ENCODE results near the gene IPMK.
"Not testable (repeated sequence)": the region's sequence is repeated elsewhere in the genome, so short reads cannot be mapped to it uniquely, and the experiment has no call there.

The IPMK gene

DNA sequence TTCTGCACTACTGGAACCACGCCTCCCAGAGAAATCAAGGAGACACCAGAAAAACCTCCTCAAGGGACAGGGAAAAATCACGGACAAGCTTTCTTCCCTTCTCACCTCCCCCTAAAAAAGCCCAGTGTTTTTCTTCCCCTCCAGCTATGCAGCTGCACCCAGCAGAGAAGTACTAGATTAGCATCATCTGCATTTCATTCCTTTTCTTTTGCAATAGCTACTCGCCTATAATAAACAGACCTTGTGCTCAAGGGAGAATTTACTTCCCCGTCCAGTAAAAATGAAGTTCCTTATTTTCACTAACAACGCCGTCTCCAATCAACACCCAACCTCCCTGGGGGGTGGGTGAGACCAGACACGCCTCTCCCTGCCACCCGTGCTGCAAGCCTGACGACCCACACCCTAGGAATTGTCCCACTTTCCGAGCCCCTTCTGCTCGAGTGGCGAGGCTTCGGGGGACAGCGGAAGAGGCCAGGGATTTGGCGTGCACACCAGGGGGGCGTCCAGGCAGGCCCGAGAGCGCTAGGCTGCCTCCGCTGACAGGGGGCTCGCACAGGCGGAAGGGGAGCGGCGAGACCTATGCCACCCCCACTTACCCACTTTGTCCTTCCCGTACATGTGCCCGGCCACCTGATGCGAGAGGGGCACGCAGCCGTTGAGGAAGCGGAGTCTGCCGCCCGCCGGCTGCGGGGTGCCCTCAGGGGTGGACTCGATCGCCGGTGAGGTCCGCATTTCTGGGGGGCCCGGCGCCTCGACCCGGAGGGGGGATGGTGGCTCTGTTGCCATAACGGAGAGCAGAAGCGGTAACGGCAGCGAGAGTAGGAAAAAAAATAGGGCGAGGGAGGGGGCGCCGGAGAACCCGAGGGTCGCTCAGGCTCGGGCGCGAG is 625 bp downstream of the IPMK start:
- no peak for FAIRE-seq

DNA sequence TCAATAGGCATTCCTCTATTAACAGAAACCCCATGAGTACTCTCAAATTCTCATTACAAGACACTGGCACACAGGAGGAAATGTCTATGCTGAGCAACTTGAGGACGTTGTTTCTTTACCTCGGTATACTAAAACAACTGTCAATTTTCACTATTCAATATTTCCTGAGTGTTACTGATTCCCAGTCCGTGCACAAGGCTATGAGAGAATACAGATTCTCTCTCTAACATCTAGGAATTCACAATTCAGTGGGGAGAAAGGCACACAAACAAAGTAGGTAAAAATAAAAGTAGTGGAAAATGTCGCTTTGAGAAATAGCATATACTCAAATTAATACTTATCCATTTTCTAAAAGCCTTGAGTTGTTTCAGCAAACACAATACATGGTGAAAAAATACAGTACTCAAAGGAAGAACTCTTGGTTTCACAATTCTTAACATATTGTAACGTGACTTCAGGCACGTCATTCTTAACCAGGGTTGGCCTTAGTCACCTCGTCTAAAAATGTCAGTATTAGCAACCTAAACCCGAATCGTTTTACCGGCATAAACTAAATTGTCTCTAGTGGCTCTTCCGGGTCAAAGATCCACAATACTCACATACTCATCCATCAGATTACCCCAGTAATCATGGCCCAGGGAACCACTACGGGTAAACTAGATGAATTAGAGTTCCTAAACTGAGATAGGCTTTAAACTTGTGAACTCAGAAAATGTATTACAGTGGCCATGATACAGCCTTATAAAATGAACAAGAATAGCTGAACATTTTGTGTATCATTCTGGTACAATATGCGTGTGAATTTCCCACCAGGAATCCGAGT is 1.5 kb downstream of the IPMK start:
- no peak for FAIRE-seq

DNA sequence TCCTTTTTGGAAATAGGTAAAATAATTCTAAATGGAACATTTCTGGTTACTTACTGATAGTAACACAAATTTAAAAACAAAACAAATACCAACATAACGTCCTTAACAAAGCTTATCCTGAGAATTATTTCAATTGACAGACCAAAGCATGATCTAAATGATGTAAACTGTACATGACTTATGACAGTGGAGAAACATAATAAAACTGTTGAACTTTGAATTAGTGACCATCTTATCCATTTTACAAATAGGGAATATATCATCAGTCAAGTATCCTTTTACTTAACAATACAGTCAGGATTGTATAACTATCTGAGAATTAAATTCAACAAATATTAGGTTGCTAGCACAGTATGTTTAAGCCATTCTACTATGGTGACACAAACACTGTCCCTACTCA is 2.4 kb downstream of the IPMK start:
- FAIRE-seq = no peak

DNA sequence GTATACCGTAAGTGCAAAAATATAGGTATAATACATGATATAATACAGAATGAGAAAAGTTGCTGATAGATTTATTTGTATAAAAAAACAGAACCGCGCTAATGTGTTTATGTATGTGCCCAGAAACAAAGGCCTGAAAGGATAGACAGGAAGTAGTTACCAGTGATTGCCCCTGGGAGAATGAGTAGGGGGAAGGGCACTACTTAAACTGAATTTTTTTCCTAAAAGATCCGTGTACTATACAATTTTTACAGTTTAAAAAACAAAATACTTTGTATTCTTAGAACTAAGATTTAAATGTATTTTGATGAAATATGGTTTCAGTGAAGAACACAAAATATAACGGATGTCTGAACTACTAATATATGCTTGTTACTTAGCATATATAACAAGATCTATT is 2.9 kb downstream of the IPMK start:
- FAIRE-seq = no peak

DNA sequence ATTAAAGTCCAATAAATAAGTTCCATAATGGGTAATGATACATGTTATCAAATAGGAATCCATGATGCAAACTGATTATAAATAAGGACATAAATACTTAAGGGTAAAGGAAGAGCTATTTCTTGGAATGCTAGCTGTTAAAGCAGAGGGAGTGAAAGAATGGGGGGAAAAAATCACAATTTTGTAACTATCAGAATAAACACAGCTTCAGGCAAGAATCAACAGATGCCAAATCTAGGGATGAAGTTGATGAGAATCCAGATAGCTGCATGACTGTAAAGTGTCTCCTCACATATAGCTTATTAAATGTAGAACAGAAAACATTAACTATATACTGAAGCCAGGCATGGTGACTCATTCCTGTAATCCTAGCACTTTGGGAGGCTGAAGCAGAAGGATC is 4.9 kb downstream of the IPMK start:
- FAIRE-seq = no peak

DNA sequence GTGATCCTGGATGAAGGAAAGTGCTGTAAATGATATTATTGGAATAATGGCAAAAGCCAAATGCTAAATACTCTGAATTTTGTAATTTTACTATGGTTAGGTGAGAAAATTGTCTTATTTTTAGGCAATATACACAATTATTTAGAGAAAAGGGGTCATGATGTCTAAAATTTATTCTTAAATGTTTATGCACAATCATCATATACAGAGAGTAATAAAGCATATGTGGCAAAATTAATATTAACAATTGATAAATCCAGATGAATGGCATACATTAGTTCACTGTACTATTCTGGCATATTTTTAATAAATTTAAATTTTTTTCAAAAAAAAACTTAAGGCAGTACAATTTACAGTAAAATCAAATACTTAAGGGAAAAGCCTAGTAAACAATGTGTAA is 7.4 kb downstream of the IPMK start:
- FAIRE-seq = no peak

DNA sequence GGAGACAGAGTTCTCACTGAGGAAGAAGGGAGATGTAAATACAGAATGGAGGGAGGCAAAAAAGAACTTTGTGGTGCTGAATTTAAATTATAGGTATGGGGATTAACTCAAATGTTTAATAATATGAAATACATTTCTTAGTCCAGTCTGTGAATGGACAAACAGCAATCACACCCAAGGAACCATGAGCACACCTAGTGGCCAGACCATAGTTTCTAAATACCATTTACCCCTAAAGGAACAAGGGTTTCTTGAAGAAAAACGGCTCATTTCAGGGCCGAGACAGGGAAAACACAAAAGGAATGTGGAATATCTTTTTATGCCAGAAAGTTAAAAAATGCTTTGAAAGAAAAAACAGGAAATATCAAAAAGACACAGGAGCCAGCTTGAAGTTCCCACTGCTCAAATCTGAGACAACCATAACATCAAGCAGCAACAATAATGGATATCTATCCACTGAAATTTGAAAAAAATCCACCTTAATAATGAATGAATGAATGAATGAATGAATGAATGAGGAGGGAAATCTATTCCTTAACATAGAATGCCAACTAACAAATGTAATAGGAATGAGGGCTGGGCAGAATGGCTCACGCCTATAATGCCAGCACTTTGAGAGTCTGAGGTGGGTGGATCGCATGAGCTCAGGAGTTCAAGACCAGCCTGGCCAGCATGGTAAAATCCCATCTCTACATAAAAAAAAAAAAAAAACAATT is 8.6 kb downstream of the IPMK start:
- FAIRE-seq = no peak

DNA sequence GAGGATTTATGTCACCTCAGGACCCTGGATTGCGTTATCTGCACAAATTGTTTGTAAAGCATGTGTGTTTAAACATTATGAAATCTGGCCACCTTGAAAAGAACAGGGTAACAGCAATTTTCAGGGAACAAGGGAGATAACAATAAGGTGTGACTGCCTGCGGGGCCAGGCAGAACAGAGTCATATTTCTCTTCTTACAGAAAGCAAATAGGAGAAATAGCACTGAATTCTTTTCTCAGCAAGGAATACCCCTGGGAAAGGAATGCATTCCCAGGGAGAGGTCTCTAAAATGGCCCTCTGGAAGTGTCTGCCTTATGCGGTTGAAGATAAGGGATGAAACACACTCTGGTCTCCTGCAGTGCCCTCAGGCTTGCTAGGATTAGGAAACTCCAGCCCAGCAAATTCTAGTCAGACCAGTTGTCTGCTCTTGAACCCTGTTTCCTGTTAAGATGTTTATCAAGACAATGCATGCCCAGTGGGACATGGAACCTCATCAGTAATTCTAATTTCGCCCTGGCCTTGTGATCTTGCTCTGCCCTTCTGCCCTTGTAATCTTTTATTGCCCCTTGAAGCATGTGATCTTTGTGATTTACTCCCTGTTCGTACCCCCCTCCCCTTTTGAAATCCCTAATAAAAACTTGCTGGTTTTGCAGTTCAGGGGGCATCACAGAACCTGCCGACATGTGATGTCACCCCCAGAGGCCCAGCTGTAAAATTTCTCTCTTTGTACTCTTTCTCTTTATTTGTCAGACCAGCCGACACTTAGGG is 11.5 kb downstream of the IPMK start:
- FAIRE-seq = not testable (repeated sequence)

DNA sequence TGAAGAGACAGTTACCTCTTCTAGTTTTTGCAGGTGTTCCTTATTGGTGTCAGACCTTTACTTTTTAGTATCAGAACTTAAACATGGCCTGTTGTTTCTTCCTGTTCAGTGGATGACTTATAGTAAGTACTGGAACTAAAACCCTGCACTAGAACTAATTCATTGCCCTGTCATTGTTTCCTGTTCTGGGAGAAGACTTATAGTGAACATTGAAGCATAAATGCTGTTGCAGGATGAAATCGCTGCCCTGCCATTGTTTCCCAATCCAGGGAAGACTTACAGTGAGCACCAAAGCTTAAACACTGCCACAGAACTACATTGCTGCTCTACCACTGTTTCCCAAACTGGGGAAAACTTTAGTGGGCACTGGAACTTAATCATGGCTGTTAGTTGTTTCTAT is 13.1 kb downstream of the IPMK start:
- FAIRE-seq = no peak

DNA sequence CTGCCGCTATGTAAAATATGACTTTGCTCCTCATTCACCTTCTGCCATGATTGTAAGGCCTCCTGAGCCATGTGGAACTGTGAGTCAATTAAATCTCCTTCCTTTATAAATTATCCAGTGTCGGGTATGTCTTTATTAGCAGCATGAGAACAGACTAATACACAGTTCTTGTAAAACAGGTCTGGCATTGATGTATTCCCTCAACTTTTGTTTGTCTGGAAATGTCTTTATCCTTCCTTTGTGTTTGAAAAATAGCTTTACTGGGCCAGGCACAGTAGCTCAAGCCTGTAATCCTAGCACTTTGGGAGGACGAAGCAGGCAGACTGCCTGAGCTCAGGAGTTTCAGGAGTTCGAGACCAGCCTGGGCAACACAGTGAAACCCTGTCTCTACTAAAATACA is 14.5 kb downstream of the IPMK start:
- FAIRE-seq = no peak

DNA sequence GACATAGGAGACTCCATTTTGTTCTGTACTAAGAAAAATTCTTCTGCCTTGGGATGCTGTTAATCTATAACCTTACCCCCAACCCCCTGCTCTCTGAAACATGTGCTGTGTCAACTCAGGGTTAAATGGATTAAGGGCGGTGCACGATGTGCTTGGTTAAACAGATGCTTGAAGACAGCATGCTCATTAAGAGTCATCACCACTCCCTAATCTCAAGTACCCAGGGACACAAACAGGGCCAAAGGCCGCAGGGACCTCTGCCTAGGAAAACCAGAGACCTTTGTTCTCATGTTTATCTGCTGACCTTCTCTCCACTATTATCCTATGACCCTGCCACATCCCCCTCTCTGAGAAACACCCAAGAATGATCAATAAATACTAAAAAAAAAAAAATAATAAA is 23.0 kb downstream of the IPMK start:
- not testable (repeated sequence) for FAIRE-seq

DNA sequence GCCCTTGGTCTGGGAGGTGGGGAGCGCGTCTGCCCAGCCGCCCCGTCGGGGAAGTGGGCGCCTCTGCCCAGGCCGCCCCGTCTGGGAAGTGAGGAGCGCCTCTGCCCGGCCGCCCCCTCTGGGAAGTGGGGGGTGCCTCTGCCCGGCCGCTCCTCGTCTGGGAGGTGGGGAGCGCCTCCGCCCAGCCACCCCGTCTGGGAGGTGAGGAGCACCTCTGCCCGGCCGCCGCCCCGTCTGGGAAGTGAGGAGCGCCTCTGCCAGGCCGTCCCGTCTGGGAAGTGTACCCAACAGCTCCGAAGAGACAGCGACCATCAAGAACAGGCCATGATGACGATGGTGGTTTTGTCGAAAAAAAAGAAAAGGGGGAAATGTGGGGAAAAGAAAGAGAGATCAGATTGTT is 23.5 kb downstream of the IPMK start:
- FAIRE-seq = not testable (repeated sequence)

DNA sequence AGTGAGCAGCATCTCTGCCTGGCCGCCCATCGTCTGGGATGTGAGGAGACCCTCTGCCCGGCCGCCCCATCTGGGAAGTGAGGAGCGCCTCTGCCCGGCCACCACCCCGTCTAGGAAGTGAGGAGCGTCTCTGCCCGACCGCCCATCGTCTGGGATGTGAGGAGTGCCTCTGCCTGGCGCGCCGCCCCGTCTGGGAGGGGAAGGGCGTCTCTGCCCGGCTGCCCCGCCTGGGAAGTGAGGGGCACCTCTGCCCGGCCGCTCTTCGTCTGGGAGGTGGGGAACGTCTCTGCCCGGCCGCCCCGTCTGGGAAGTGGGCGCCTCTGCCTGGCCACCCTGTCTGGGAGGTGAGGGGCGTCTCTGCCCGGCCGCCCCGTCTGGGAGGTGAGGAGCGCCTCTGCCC is 23.9 kb downstream of the IPMK start:
- not testable (repeated sequence) for FAIRE-seq

DNA sequence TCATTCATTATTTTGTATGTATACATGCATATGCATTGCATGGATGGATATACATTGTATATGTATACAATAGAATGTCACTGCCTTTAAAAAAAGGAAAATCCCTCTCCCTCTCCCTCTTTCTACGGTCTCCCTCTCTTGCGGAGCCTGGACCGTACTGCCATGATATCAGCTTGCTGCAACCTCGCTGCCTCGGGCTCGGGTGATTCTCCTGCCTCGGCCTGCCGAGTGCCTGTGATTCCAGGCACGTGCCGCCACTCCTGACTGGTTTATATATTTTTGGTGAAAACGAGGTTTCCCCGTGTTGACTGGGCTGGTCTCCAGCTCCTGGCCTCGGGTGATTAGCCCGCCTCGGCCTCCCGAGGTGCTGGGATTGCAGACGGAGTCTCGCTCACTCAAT is 24.4 kb downstream of the IPMK start:
- no peak for FAIRE-seq

DNA sequence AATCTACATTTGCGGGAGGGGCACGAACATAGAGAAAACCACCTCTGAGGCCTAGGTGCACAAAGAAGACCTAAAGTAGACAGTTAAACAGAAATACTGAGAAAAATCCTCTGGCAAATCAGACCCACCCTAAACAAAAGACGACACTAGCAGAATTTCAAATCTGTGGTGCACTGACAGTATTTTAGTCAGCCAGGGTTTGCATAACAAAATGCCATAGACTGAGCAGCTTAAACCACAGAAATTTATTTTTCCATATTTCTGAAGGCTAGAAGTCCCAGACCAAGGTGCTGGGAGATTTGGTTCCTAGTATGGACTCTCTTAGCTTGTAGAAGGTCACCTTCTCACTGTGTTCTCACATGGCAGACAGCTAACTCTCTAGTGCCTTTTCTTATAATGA is 26.3 kb downstream of the IPMK start:
- FAIRE-seq = no peak

DNA sequence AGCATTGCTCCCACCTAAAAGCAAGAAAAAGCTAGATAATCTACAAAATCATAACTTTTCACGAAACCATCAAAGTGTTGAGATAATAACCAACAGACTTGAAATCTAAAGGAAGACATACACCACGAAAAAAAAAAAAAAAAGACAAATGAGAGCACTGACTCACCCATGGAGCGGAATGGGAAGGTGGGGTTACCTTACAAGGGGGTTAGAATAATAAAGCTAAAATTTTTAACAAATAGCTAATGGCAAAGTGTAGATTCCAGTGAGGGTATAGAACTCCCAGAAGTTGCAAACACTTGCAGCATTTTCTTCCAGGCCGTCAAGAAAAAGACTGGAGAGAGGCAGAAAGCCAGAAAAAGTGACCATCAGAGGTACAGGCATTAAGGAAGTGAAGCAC is 27.2 kb downstream of the IPMK start:
- no peak for FAIRE-seq

DNA sequence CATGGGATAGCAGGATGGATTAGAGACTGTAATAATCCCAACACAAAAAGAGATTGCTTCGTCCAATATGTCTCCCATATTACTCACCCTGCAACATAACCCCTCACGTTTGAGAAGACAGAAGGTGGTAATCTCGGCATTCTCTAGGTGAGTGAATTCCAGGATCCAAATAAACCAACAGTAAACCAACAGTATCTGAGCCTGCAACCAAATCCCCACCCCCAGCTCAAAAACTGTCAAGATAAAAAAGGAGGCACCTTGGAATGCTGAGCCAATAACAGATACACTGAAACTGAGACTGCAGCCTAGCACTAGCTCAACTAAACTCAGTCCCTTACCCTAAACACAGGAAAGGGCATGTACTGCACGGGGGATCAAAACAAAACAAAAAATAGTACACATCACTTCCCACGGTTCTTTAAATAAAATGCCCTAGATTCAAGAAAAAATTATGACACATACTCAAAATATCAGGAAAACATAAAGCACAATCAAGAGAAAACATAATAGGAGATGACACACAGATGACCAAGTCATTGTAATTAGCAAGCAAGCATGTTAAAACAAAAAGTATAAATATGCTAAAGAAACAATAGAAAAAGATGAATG is 28.0 kb downstream of the IPMK start:
- no peak for FAIRE-seq

DNA sequence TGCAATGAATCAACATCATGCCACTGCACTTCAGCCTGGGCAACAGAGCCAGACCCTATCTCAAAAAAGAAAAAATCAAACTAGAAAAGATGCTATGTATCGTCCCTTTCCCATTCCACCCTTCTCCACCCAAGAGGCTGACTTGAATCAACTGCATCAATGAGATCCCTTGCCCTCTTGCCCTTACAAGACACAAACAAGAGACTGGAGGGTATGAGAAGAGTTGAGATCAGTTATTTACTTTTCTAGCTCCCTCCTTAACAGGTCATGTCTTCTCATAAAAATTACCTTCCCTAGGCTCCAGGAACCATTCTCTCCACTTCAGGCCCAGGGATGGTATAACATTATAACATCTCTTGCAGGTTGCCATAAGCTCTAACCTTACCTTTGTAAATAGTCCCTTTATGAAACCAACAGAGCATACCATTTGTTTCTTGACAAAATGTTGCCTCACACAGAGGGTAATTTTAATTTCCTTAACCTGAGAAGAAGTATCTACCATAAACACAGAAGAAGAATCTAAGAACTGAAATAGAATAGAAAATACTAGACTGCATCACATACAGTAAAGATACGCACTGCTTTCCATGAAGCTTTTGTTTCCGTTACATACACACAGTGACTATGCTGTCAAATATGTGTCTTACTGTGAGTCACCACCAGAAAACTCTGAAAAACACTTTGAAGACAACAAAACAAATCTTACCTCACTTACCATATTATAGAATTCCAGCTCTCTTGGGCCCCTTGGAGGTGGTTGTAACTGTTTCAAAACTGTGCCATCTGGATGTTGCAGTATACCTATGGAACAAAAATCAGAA is 30.5 kb downstream of the IPMK start:
- FAIRE-seq = no peak

DNA sequence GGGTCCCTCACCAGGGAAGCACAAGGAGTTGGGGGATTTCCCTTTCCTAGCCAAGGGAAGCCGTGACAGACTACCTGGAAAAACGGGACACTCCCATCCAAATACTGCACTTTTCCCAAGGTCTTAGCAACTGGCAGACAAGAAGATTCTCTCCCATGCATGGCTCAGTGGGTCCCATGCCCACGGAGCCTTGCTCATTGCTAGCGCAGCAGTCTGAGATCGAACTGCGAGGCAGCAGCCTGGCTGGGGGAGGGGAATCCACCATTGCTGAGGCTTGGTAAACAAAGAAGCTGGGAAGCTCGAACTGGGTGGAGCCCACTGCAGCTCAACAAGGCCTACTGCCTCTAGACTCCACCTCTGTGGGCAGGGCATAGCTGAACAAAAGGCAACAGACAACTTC is 37.8 kb downstream of the IPMK start:
- FAIRE-seq = not testable (repeated sequence)

DNA sequence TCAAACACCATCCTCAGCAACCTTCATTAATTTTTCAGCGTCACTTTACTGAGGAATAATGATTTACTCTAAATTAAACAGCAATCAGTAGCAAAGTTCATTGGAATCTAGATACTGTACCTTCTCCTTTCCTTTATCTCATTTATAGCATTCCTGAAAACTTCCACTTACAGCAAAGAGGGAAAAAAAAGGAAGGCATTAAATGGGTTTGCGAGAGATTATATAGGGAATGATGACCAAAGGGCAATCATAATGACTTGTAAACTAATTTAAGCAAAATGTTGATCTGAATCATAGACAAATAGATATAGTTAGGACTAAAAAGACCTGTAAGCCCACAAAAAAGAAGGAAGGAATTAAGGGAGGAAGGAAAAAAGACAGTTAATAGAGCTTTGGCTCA is 42.0 kb downstream of the IPMK start:
- FAIRE-seq = no peak

DNA sequence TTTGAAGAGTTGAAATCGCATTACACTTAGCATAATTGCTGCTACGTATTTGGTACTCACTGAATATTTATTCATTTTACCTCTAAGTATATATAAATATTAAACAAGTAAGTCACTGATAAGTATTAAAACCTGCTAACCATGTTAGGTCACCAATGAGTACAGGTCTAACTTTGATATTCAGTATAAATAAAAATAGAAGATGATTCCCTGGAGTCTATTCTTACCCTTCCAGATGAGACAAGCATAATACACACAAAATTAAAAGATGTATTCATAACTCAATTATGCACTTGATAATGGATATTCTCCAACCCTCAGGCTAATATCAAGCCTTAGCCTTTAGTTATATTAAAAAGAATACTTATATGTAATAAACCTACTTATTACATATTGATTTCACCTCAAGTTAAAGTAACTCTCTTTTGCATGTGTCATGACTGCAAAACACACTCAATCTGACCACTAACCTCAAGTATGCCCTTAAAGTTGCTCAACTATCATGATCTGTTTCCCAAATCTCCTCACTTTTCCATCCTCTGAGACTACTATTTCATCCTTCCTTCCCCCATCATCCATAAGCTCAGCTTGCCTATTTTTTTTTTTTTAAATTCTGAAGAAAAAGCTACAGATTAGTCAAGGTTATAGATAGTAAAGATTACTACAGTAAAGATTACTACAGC is 46.8 kb downstream of the IPMK start:
- FAIRE-seq = no peak
